AG04450 (cell line): ENCODE data around the gene PLAC1. TPM values are rescaled to one million over a fixed set of nuclear protein-coding genes. Genes with fewer than 3 reads are reported as not detected.

ENCODE experiments used
- CTCF ChIA-PET: fragments of 300-600, 350-600 bp; formaldehyde crosslinking; extraction: SDS; loops from one replicate; lab custom pipeline; 2022; ENCODE audit warnings: antibody characterized with exemption, inconsistent platforms; lab: Charles Lee
- POLR2A ChIA-PET: fragments of 350-600 bp; formaldehyde crosslinking; extraction: SDS; loops from one replicate; lab custom pipeline; 2021; ENCODE audit warnings: antibody characterized with exemption, inconsistent platforms; lab: Yijun Ruan, JAX
- DNase-seq: peaks from one replicate; pipeline ENCODE4 v3.0.0-alpha.2; 2011; ENCODE audit warnings: low read depth, low spot score
- H3K27ac ChIP-seq: one replicate; pipeline ENCODE4 v1.5.1; 2012; ENCODE audit warnings: low read depth, low read length, control low read depth
- H3K27me3 ChIP-seq: one replicate; pipeline ENCODE4 v1.6.0; 2012; ENCODE audit warnings: low read length; ENCODE audit not compliant: control insufficient read depth, insufficient read depth
- H3K4me3 ChIP-seq: 2 replicates; pipeline ENCODE4 v1.5.1; 2011; ENCODE audit warnings: mild to moderate bottlenecking, low read depth, low read length, control low read depth
- H3K9me3 ChIP-seq: 2 replicates; pipeline ENCODE4 v1.5.1; 2012; ENCODE audit warnings: low read length; ENCODE audit not compliant: control insufficient read depth, insufficient read depth
- polyA plus RNA-seq: library from polyadenylated mRNA; depleted of rRNA; stranded (reverse); fragments of >200 nt; gene quantifications from 2 replicates; pipeline ENCODE4 v1.2.3, GENCODE V29; 2011
- TF ChIP-seq, protein P1 (sequence below): IDR thresholded peaks from 2 replicates; pipeline ENCODE4 v1.5.1; 2011; ENCODE audit warnings: low read depth, low read length, control low read depth, inconsistent platforms

Gene PLAC1
- polyA plus RNA-seq, 1 experiment, result 2.4 TPM

DNA sequence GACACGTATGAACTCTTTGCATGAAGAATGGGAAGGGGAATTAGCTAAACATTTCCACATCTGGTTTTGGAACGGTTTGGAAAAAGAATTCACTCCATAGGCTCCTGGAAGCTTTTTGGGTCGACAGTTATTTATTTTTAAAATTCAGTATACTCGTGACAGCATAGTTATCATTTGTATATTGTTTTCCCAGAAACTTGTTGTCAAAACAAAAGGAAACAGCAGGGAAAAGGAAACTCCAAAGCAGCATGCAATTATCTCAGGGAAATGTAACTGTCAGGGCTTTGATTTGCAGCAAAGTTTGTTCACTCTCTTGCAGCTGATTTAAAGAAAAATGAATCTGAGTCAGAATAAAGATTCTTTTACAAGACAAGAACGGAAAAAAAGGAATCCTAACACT lies 86.5 kb downstream of the PLAC1 start:
- DNase-seq, result no peak
- TF ChIP-seq, protein P1, sequence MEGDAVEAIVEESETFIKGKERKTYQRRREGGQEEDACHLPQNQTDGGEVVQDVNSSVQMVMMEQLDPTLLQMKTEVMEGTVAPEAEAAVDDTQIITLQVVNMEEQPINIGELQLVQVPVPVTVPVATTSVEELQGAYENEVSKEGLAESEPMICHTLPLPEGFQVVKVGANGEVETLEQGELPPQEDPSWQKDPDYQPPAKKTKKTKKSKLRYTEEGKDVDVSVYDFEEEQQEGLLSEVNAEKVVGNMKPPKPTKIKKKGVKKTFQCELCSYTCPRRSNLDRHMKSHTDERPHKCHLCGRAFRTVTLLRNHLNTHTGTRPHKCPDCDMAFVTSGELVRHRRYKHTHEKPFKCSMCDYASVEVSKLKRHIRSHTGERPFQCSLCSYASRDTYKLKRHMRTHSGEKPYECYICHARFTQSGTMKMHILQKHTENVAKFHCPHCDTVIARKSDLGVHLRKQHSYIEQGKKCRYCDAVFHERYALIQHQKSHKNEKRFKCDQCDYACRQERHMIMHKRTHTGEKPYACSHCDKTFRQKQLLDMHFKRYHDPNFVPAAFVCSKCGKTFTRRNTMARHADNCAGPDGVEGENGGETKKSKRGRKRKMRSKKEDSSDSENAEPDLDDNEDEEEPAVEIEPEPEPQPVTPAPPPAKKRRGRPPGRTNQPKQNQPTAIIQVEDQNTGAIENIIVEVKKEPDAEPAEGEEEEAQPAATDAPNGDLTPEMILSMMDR, result no peak
- H3K27me3 ChIP-seq, result no peaks in the 10 kb centered on the region
- POLR2A ChIA-PET, result no interaction called here
- H3K4me3 ChIP-seq, result no peak overlapping the region
- CTCF ChIA-PET, result interaction anchor here (1.1 to 1.6 kb wide), 2 partner anchors 88 to 394 kb away, joined by 4 to 5 read pairs; no protein-coding TSS in a partner anchor
- no peak overlapping the region for H3K27ac ChIP-seq
- no peaks in the 10 kb centered on the region for H3K9me3 ChIP-seq

DNA sequence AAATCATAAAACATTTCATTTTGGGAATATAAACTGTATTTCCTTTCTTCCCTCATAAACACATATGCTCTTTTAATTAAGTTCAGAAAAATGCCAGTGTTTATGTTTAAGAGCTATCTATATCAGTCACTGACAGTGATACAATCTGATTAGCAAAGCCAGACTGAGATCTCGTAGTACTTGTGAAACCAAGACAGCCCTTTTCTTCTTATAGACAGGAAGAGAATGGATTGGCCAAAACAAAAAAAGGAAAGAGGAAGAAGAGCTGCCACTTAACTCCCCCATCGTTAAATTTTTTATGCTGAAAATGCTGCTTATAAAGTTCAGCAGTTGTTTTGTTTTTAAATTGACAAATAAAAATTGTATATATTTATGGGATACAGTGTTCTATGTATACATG lies 87.4 kb downstream of the PLAC1 start:
- TF ChIP-seq, protein P1, result no peak
- POLR2A ChIA-PET, result interaction anchor here (0.7 kb wide), 1 partner anchor 210 kb away, joined by 8 read pairs; no protein-coding TSS in a partner anchor
- CTCF ChIA-PET, result interaction anchor here (0.6 to 1.6 kb wide), 4 partner anchors 19 to 236 kb away, joined by 3 to 5 read pairs (median 4); a partner anchor contains a TSS

DNA sequence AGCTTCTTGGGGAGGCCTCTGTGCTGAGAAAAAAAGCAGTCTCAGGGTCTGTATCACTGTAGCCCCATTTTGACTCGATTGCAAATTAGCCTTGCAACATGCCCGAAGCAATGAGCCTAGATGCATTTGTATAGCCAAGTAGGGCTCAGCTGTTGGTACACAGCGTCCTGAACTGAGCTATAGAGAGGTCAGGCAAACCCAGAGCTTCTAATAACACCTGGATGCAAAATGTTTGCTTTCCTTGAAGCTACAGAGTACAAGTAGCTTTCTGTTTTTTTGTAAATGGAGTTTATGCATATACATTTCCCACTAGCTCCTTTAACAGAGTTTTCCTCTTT lies 87.8 kb downstream of the PLAC1 start:
- no peaks in the 10 kb centered on the region for H3K27me3 ChIP-seq
- no peak overlapping the region for H3K4me3 ChIP-seq
- ChIA-PET CTCF (interaction anchor here (0.6 to 1.6 kb wide), 5 partner anchors 19 to 1435 kb away, joined by 3 to 5 read pairs (median 3); a partner anchor contains a TSS), POLR2A (interaction anchor here (0.7 kb wide), 1 partner anchor 211 kb away, joined by 8 read pairs; no protein-coding TSS in a partner anchor)
- no peak overlapping the region for H3K27ac ChIP-seq
- no peaks in the 10 kb centered on the region for H3K9me3 ChIP-seq
- TF ChIP-seq, protein P1, result no peak
- DNase-seq, result no peak

More for the DNA sequence above, 87.4 kb downstream of the PLAC1 start:
- Histone ChIP-seq H3K4me3 (no peak overlapping the region), H3K9me3 (no peaks in the 10 kb centered on the region), H3K27ac (no peak overlapping the region), H3K27me3 (no peaks in the 10 kb centered on the region)
- DNase-seq, result no peak

DNA sequence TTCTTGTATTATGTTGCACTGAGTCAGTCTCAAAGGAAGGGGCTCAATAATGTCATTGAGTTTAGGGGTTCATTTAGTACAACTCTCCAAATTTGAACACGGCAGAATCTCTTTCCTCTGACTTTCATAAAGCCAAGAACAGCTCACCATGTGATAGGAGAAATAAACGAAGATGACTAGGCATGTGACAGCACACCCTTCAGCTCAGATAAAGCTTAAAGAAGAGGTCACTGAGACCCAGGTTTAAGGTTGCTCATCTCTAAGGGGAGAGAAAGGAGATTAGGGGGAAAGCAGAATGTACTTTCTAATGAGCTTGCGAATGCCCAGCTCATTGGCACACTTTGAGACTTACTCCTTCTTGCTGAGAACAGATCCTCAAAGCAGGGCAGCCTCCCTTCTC lies 89.0 kb downstream of the PLAC1 start:
- POLR2A ChIA-PET, result no interaction called here
- Histone ChIP-seq H3K27me3 (no peaks in the 10 kb centered on the region), H3K9me3 (no peaks in the 10 kb centered on the region), H3K4me3 (no peak overlapping the region), H3K27ac (no peak overlapping the region)
- CTCF ChIA-PET, result no interaction called here
- DNase-seq, result no peak
- TF ChIP-seq, protein P1, result no peak

DNA sequence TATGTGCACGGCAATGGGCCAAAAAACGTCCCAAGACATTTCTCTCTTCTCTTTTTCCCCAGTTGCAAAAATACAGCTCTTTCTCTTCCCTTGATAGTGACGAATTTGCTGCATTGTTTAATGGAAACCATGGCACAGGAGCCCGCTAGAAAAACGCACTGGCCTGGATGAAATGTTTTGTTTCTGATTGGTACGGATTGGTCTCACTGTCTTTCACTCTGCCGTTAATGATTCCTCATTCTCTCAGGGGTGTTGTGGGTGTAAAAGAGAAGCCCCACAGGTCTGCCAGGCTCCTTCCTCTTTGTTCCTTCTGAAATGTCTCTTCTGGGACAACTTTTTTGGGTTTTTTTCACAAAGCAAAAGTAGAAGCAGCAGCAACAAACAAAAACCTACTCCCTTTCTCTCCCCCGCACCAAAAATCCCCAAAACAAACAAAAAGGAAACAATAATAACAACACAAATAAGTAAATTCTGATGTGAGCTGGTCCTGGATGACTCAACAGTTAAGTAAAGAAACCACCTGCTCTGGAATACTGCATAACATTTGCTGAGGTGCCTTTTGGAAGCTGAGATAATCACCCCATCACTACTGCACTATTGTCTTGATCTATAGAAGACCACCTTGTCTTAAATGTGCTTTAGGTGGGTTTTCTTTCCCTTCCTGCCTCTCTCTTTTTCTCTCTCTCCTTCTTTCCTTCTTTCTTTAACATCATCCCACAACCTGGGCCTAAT lies 89.8 kb downstream of the PLAC1 start:
- TF ChIP-seq, protein P1, result no peak
- ChIA-PET CTCF (interaction anchor here (1.0 kb wide), 1 partner anchor 213 kb away, joined by 4 read pairs; no protein-coding TSS in a partner anchor), POLR2A (no interaction called here)
- Histone ChIP-seq H3K9me3 (no peaks in the 10 kb centered on the region), H3K27ac (no peak overlapping the region), H3K4me3 (no peak overlapping the region), H3K27me3 (no peaks in the 10 kb centered on the region)
- DNase-seq, result no peak
